GM12873 (cell line): Measurements from ENCODE around the gene ANTXR1.

Experiments
- CTCF ChIP-seq: IDR thresholded peaks from 2 replicates; pipeline ENCODE4 v1.5.1; 2012; ENCODE audit warnings: low read depth, mild to moderate bottlenecking, moderate library complexity, low read length, control low read depth; ENCODE audit not compliant: insufficient read depth; ENCODE audit errors: missing control alignments

The ANTXR1 gene

DNA sequence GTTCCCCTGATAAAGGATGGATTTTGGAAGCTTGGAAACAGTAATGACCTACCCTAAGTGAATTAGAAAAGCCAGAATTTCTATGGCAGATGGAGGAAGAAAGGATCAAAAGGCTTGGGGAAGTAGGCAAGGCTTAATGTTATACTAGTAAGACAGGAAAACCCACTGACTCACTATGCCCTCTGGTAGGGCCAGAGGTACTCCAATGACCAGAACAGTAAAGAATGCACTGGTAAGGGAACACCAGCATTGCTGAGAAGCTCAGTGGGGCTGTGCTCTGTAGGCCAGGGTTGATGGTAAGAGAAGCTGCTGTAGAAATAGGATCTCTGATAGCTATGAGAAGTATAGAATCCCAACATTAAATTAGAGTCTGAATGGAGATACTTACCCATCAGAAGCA is 247.7 kb downstream of the ANTXR1 start:
- TF ChIP-seq CTCF: no peak

- TF ChIP-seq CTCF: no peak
Observed at GRCh38 chr2:69269330-69269729, 256.4 kb downstream of the ANTXR1 start.

DNA sequence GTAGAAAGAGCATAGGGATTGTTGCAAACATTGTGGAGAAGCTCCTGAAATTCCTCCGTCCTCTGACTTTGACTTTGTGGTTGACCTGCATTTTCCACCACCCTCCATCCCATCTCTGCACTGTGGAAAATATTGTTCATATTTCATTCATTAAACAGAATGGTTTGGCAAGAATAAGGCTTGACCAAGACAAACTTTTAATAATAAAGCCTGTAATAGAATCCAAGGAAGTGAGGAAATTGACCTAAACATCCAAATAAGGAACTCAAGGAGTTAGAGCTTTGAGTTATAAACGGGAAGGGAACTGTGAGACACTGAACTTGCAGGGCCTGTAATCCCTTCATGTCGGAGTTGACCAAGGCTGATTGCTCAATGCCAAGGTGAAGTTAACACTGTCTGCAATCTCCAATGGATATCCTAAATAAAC is 258.9 kb downstream of the ANTXR1 start:
- TF ChIP-seq CTCF: no peak

GRCh38 chr2:69272803-69273471 is 260.0 kb downstream of the ANTXR1 start:
- no peak for TF ChIP-seq CTCF

DNA sequence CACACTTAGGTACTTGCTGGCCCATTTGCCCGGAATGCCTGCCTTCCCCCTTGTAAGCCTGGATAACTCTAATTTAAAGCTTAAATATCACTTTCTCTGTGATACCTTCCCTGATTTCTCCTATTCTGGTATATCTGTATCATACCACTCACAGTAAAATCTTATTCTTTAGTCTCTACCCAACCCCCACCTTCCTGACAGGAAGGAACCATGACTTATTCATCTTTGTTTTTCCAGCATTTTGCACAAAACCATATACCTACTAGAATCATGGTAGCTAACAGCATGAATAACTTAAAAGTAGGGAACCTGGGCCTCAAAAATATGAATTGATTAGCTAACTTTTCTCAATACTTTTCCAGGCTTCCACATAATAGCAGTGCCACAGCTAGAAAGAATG is 262.5 kb downstream of the ANTXR1 start:
- TF ChIP-seq CTCF: no peak

- no peak for TF ChIP-seq CTCF
Observed at GRCh38 chr2:69278366-69278765, 265.4 kb downstream of the ANTXR1 start.

DNA sequence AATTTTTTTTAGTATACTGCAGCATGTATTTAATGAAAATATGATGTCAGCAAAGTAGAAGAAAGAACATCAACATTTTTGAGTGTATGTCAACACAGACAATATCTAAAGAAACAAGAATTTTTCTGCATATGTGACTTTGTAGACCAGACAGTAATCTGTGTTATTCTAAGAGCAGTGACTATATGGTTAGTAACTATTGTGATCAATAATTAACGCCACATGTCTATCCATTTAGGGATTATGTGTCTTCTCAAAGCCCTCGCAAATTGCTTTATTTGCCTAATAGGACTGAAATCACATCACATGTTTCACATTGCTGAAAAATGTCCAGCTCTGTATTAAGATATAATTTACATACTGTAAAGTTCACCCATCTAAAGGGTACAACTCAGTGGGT is 266.2 kb downstream of the ANTXR1 start:
- TF ChIP-seq CTCF: no peak
